Nephron progenitor cell (in vitro differentiated cells): ENCODE data around the gene ANKRD66.
A peak's percentile ranks its signal among the peaks of the same experiment; 100 is the strongest.

Source experiments
- DNase-seq: peaks from one replicate; pipeline ENCODE4 v3.0.0; 2021
- H3K27ac Mint-ChIP-seq: 2 replicates; pipeline ENCODE4 v1.8.0; 2021; ENCODE audit warnings: mild to moderate bottlenecking, moderate library complexity, mixed read lengths
- H3K27me3 Mint-ChIP-seq: 2 replicates; pipeline ENCODE4 v1.8.0; 2021; ENCODE audit warnings: mild to moderate bottlenecking, low read depth, mixed read lengths; ENCODE audit not compliant: poor library complexity
- H3K36me3 Mint-ChIP-seq: 2 replicates; pipeline ENCODE4 v1.8.0; 2021; ENCODE audit warnings: low read depth, mixed read lengths
- H3K4me1 Mint-ChIP-seq: 2 replicates; pipeline ENCODE4 v1.8.0; 2021; ENCODE audit warnings: mixed read lengths
- H3K4me3 Mint-ChIP-seq: 2 replicates; pipeline ENCODE4 v1.8.0; 2021; ENCODE audit warnings: mild to moderate bottlenecking, moderate library complexity, mixed read lengths
- H3K9me3 Mint-ChIP-seq: 2 replicates; pipeline ENCODE4 v1.8.0; 2021; ENCODE audit warnings: mild to moderate bottlenecking, moderate library complexity, mixed read lengths
- TF ChIP-seq, protein P1 (sequence below): fragments of 200-600 bp; sonication (generic); IDR thresholded peaks from 2 replicates; pipeline ENCODE4 v1.5.0; 2021; ENCODE audit warnings: antibody characterized with exemption

Gene ANKRD66

GRCh38 chr6:46776070-46776712, 29.5 kb downstream of the ANKRD66 start:
- H3K9me3 Mint-ChIP-seq, result no peaks in the 10 kb centered on the region
- TF ChIP-seq, protein P1, sequence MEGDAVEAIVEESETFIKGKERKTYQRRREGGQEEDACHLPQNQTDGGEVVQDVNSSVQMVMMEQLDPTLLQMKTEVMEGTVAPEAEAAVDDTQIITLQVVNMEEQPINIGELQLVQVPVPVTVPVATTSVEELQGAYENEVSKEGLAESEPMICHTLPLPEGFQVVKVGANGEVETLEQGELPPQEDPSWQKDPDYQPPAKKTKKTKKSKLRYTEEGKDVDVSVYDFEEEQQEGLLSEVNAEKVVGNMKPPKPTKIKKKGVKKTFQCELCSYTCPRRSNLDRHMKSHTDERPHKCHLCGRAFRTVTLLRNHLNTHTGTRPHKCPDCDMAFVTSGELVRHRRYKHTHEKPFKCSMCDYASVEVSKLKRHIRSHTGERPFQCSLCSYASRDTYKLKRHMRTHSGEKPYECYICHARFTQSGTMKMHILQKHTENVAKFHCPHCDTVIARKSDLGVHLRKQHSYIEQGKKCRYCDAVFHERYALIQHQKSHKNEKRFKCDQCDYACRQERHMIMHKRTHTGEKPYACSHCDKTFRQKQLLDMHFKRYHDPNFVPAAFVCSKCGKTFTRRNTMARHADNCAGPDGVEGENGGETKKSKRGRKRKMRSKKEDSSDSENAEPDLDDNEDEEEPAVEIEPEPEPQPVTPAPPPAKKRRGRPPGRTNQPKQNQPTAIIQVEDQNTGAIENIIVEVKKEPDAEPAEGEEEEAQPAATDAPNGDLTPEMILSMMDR, result no peak
- no peaks in the 10 kb centered on the region for H3K36me3 Mint-ChIP-seq
- H3K4me1 Mint-ChIP-seq, result no peaks in the 10 kb centered on the region
- H3K27me3 Mint-ChIP-seq, result peaks cover 8% of the 10 kb centered on the region
- no peak overlapping the region for H3K27ac Mint-ChIP-seq
- no peak for DNase-seq
- H3K4me3 Mint-ChIP-seq, result no peak overlapping the region

DNA sequence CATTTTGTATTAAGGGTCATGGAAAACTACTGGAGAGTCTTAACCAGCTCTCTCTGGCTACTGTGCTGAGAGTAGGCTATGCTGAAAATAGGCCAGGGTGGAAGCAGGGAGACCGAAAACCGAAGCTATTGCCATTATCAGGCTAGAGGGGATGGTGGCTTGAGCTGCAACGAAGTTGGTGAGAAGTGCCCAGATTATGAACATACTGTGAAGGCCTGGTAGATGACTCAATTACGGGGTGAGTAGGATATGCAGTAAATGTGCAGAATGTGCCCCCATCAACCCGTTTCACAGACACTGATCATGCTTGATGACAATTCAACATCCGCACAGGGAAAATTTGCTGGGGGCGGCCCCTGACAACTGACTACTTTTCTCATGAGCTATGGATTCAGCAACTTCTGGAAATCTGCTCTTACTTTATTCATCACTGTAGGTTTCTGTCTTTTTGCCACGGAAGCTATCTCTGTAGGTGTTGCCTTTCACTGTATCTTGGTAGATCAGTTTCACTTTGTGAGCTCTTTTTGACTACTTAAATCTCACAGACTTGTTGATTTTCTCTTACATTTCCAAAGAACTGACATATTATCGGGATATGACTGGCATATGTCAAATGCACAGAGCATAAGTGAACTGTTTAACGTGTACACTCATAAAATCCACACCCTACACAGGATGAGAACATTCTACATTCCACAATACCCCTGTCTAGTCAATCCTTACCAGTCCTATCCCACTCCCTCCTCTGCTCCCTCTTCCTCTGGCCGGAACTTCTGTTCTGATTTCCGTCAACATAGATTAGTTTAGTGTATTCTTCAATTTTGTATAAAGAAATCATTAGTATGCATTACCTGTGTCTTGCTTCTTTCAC, 31.0 kb downstream of the ANKRD66 start:
- H3K36me3 Mint-ChIP-seq, result no peaks in the 10 kb centered on the region
- no peak overlapping the region for H3K4me3 Mint-ChIP-seq
- TF ChIP-seq, protein P1, result no peak
- H3K27me3 Mint-ChIP-seq, result peaks cover 8% of the 10 kb centered on the region
- H3K4me1 Mint-ChIP-seq, result no peaks in the 10 kb centered on the region
- DNase-seq, result no peak
- no peaks in the 10 kb centered on the region for H3K9me3 Mint-ChIP-seq
- no peak overlapping the region for H3K27ac Mint-ChIP-seq

DNA sequence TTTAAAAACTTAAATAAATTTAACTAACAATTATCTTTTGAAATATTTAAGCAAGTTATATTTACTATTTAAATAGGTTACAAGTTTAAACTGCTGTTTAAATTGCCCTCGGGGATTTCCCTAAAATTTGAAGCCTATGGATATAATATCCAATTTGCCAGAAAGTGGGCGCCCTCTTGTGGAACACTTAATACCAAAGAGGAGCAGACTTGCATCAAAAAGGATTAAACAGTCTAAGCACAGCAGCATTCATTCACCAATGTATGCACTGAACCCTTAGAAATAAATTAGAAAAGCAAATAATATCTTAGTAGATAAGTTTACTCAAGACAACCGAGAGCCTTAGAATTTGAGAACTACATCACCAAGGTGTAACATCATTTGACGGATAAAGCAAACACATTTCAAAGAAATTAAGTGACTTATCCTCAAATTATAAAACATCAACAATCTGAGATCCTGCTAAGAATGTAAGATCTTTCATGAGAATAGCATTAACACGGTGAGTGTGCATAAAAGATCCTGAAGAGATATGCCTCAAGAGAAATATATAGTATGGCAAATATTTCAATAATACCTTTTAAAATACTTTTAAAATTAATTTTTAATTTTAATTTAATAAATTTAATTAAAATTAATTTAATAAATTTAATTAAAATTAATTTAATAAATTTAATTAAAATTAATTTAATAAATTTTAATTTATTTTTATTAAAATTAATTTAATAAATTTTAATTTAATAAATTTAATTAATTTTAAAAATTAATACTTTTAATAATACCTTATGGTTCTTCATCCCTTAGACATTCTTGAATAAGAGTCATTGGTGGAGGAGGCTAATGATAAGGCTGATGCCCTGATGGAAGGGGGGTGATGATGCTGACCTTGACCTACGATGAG, 35.0 kb downstream of the ANKRD66 start:
- Mint-ChIP-seq H3K4me1 (no peaks in the 10 kb centered on the region), H3K36me3 (no peaks in the 10 kb centered on the region), H3K27ac (no peak overlapping the region), H3K9me3 (no peaks in the 10 kb centered on the region), H3K27me3 (peaks cover 8% of the 10 kb centered on the region), H3K4me3 (no peak overlapping the region)
- DNase-seq, result peak; percentile 46
- TF ChIP-seq, protein P1, result peak; percentile 70

- Mint-ChIP-seq H3K9me3 (no peaks in the 10 kb centered on the region), H3K27me3 (peaks cover 7% of the 10 kb centered on the region), H3K27ac (no peak overlapping the region), H3K4me1 (no peaks in the 10 kb centered on the region), H3K36me3 (no peaks in the 10 kb centered on the region), H3K4me3 (no peak overlapping the region)
- TF ChIP-seq, protein P1, result no peak
- no peak for DNase-seq
These were observed 37.8 kb downstream of the ANKRD66 start for GRCh38 chr6:46784535-46784934.

DNA sequence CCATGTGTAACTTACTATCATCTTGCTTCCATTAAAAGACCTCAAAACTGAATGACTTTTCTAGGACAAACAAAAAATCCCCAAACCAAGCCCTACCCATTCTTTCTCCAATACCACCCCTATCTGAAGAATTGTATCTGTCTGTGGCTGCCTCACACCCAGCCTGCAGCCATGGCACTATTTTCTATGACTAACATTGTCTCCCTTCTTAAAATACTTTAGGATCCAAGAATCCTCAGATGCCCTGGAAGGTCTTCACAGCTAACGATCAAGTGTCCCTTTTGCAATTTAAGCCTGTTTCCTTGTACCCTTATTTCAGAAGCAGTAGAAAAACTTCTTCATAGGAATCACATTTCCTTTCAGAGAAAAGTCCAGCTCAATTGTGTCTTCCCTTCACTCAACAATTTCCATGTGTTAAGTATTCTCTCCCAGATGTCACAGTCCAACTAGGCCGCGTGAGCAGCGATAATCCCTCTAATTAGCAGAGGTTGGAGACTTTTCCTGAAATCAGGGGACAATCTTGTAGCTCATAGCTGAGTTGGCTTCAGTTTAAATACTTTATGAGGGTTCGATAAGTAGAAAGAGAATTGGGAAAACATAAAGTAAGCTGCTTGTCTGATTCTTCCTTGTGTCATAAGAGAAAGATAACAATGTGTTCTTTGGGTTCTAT, 41.3 kb downstream of the ANKRD66 start:
- H3K36me3 Mint-ChIP-seq, result no peaks in the 10 kb centered on the region
- TF ChIP-seq, protein P1, result no peak
- H3K4me3 Mint-ChIP-seq, result no peak overlapping the region
- H3K9me3 Mint-ChIP-seq, result no peaks in the 10 kb centered on the region
- no peaks in the 10 kb centered on the region for H3K4me1 Mint-ChIP-seq
- no peak overlapping the region for H3K27ac Mint-ChIP-seq
- DNase-seq, result no peak
- peaks cover 3% of the 10 kb centered on the region for H3K27me3 Mint-ChIP-seq
